Endothelial cell of umbilical vein (primary cell): ENCODE results near the gene NAE1. TPM values are rescaled to one million over a fixed set of nuclear protein-coding genes. Genes with fewer than 3 reads are reported as not detected.

Experiments used
- BruUV-seq: library from RNA; stranded (reverse); fragments of 400-500 nt; replicated peaks from 2 replicates; lab custom pipeline; 2021; lab: Mats Ljungman, UMichigan
- CTCF ChIA-PET: fragments of 300-600, 350-600 bp; sonication (Branson Sonifier 250); formaldehyde crosslinking; loops from one replicate; lab custom pipeline; 2021; ENCODE audit warnings: antibody characterized with exemption, inconsistent platforms; lab: Charles Lee
- POLR2A ChIA-PET: fragments of 300-600, 350-600 bp; sonication (Branson Sonifier 250); formaldehyde crosslinking; loops from one replicate; lab custom pipeline; 2021; ENCODE audit warnings: antibody characterized with exemption, inconsistent platforms; lab: Charles Lee
- DNase-seq: peaks from one replicate; pipeline ENCODE4 v3.0.0-alpha.2; 2011; ENCODE audit warnings: low read depth, low spot score
- FAIRE-seq: peaks from 2 replicates; lab custom pipeline; 2011; peaks lifted over from hg19 to GRCh38; lab: Jason Lieb, UNC
- H2AFZ ChIP-seq: 2 replicates; pipeline ENCODE4 v1.6.0; 2012; ENCODE audit warnings: low read depth, low read length, control low read depth, inconsistent platforms
- H3K27ac ChIP-seq: 2 replicates; pipeline ENCODE4 v1.5.1; 2011; ENCODE audit warnings: low read depth, mild to moderate bottlenecking, control low read depth, low read length, moderate library complexity; ENCODE audit not compliant: insufficient read depth
- H3K27me3 ChIP-seq, 2 experiments: 2 replicates each; pipeline versions ENCODE4 v1.6.0 to v1.6.1; 2011; ENCODE audit warnings: low read length in 2 of 2, mixed read lengths in 1 of 2; ENCODE audit not compliant: control insufficient read depth in 2 of 2, insufficient read depth in 2 of 2
- H3K36me3 ChIP-seq, 2 experiments: 2 replicates in 1 of 2; 3 replicates in 1 of 2; pipeline ENCODE4 v1.5.1; 2011; ENCODE audit warnings: low read length in 2 of 2, mild to moderate bottlenecking in 1 of 2, moderate library complexity in 1 of 2; ENCODE audit not compliant: control insufficient read depth in 2 of 2, insufficient read depth in 2 of 2; ENCODE audit errors: extremely low read depth in 1 of 2
- H3K4me1 ChIP-seq: 3 replicates; pipeline ENCODE4 v1.5.1; 2011; ENCODE audit warnings: mild to moderate bottlenecking, low read length; ENCODE audit not compliant: control insufficient read depth, insufficient read depth; ENCODE audit errors: extremely low read depth
- H3K4me2 ChIP-seq: 2 replicates; pipeline ENCODE4 v1.6.1; 2011; ENCODE audit warnings: low read length, control low read depth, mixed read lengths; ENCODE audit not compliant: insufficient read depth
- H3K4me3 ChIP-seq, 3 experiments: fragments of 200-600 bp in 1 of 3; sonication (generic), shearing (Covaris generic) in 1 of 3; replicated peaks in 1 of 3; 2 replicates each; pipeline ENCODE4 v1.5.1; 2011 to 2016; ENCODE audit warnings: control low read depth in 3 of 3, low read length in 3 of 3, mild to moderate bottlenecking in 2 of 3, inconsistent platforms in 1 of 3, low read depth in 1 of 3, moderate library complexity in 1 of 3; ENCODE audit not compliant: insufficient read depth in 1 of 3
- H3K79me2 ChIP-seq: 2 replicates; pipeline ENCODE4 v1.6.0; 2012; ENCODE audit warnings: low read length, inconsistent platforms; ENCODE audit not compliant: control insufficient read depth, insufficient read depth
- H3K9ac ChIP-seq: replicated peaks from 2 replicates; pipeline ENCODE3; 2011; ENCODE audit warnings: low read length, control low read depth; ENCODE audit not compliant: insufficient read depth; ENCODE audit errors: extremely low read depth
- H3K9me1 ChIP-seq: replicated peaks from 3 replicates; pipeline ENCODE4 v1.6.0; 2011; ENCODE audit warnings: mild to moderate bottlenecking, low read length; ENCODE audit not compliant: control insufficient read depth, insufficient read depth; ENCODE audit errors: extremely low read depth
- H3K9me3 ChIP-seq: replicated peaks from 2 replicates; pipeline ENCODE4 v1.5.1; 2012; ENCODE audit warnings: low read length, inconsistent platforms; ENCODE audit not compliant: control insufficient read depth, insufficient read depth
- H4K20me1 ChIP-seq: replicated peaks from 2 replicates; pipeline ENCODE3; 2011; ENCODE audit warnings: mild to moderate bottlenecking, low read length; ENCODE audit not compliant: control insufficient read depth, insufficient read depth; ENCODE audit errors: extremely low read depth
- EZH2 ChIP-seq: IDR thresholded peaks from 2 replicates; pipeline ENCODE4 v1.6.1; 2012; ENCODE audit warnings: borderline replicate concordance, low read depth, mild to moderate bottlenecking, moderate library complexity, low read length, inconsistent platforms; ENCODE audit not compliant: severe bottlenecking
- FOS ChIP-seq: IDR thresholded peaks from 2 replicates; pipeline ENCODE4 v1.6.1; 2011; ENCODE audit warnings: mild to moderate bottlenecking, low read length, moderate library complexity, borderline replicate concordance; ENCODE audit not compliant: insufficient read depth
- GATA2 ChIP-seq: IDR thresholded peaks from 2 replicates; pipeline ENCODE4 v1.7.0; 2011; ENCODE audit warnings: low read depth, mild to moderate bottlenecking, moderate library complexity, mixed read lengths, low read length; ENCODE audit not compliant: insufficient read length, insufficient read depth
- MAX ChIP-seq: IDR thresholded peaks from 2 replicates; pipeline ENCODE4 v1.6.1; 2011; ENCODE audit not compliant: insufficient read depth, insufficient read length
- POLR2A ChIP-seq: IDR thresholded peaks from 2 replicates; pipeline ENCODE4 v1.6.1; 2012; ENCODE audit warnings: low read depth, mild to moderate bottlenecking, control low read depth, low read length
- POLR2AphosphoS5 ChIP-seq: IDR thresholded peaks from 2 replicates; pipeline ENCODE4 v1.6.1; 2012; ENCODE audit warnings: low read depth, mild to moderate bottlenecking, control low read depth, low read length, moderate library complexity; ENCODE audit not compliant: insufficient read depth
- dilution Hi-C: fragments of 300-500 bp; cut with MboI; formaldehyde crosslinking; loops from one replicate; pipeline ENCODE4 v1.15.0; 2019; ENCODE audit warnings: low sequenced_read_pairs; ENCODE audit not compliant: extremely low pct_ligation_motif_present
- intact Hi-C: fragments of 100-400 bp; cut with micrococcal nuclease; formaldehyde crosslinking; loops from one replicate; pipeline ENCODE4 v1.10.0; 2022
- polyA plus RNA-seq, 4 experiments: library from polyadenylated mRNA; depleted of rRNA in 3 of 4; stranded (reverse) in 3 of 4; unstranded in 1 of 4; fragments of >200 nt; gene quantifications; 2 replicates each; pipeline versions ENCODE4 v1.2.1 to v1.2.3, GENCODE V29; 2011 to 2012; ENCODE audit warnings: missing spikeins in 1 of 4
- total RNA-seq: library from RNA; stranded (reverse); gene quantifications from 2 replicates; pipeline ENCODE4 v1.2.3, GENCODE V29; 2021
- TF ChIP-seq, protein P1 (sequence below), 2 donors: IDR thresholded peaks; 1 replicate in 1 of 2; 2 replicates in 1 of 2; pipeline ENCODE4 v1.5.1; 2011; ENCODE audit warnings: low read length in 2 of 2, mild to moderate bottlenecking in 2 of 2, moderate library complexity in 2 of 2, control low read depth in 1 of 2, inconsistent platforms in 1 of 2, low read depth in 1 of 2; ENCODE audit not compliant: insufficient read depth in 1 of 2; ENCODE audit errors: extremely low read depth in 1 of 2

Gene NAE1
- total and polyA plus RNA-seq, 2 donors (not counting 3 experiments of a cell fraction or from before 2014, with no cell fraction given), result 23.6 to 64.3 TPM

DNA sequence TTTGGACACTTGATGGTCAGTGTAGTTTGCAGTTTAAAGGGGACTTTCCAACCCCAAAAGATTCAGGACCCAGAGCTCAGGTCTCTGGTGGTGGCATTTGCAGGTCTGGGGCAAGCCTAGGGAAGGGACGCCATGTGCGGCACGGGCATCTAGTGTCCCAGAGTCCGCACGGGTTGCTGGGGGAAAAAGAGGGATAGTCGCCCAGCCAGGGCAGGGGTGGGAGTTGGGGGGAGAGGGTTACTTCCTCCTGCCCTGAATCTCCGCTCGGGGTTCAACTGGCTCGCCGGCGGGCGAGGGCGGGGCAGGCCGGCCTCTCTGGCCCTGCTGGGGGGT is 13.2 kb upstream of the NAE1 start:
- Histone ChIP-seq H3K9ac (no peak overlapping the region), H3K36me3 (no peaks in the 10 kb centered on the region), H3K4me1 (peaks cover 2% of the 10 kb centered on the region), H4K20me1 (no peaks in the 10 kb centered on the region), H3K27ac (no peak overlapping the region), H3K79me2 (no peaks in the 10 kb centered on the region), H3K9me1 (no peaks in the 10 kb centered on the region), H3K9me3 (no peaks in the 10 kb centered on the region), H2AFZ (no peak overlapping the region), H3K27me3 (peaks cover 47 to 50% of the 10 kb centered on the region in 2 experiments), H3K4me2 (no peak overlapping the region), H3K4me3 (no peak overlapping the region)
- CTCF ChIA-PET, result interaction anchor here (0.6 to 3.5 kb wide), 5 partner anchors 14 to 179 kb away, joined by 3 to 36 read pairs (median 3); partner anchors contain the start of gene NAE1
- intact Hi-C loops (no loop called here), dilution Hi-C loops (no loop called here)
- BruUV-seq, result no TSS peak
- TF ChIP-seq MAX, result no peak
- no peak for TF ChIP-seq EZH2
- TF ChIP-seq FOS, result no peak
- TF ChIP-seq POLR2AphosphoS5, result no peak
- TF ChIP-seq, protein P1, sequence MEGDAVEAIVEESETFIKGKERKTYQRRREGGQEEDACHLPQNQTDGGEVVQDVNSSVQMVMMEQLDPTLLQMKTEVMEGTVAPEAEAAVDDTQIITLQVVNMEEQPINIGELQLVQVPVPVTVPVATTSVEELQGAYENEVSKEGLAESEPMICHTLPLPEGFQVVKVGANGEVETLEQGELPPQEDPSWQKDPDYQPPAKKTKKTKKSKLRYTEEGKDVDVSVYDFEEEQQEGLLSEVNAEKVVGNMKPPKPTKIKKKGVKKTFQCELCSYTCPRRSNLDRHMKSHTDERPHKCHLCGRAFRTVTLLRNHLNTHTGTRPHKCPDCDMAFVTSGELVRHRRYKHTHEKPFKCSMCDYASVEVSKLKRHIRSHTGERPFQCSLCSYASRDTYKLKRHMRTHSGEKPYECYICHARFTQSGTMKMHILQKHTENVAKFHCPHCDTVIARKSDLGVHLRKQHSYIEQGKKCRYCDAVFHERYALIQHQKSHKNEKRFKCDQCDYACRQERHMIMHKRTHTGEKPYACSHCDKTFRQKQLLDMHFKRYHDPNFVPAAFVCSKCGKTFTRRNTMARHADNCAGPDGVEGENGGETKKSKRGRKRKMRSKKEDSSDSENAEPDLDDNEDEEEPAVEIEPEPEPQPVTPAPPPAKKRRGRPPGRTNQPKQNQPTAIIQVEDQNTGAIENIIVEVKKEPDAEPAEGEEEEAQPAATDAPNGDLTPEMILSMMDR (IDR thresholded peaks at IDR 0.05; ENCODE audit: extremely low read depth in 1 of 2, insufficient read depth in 1 of 2, low read depth in 1 of 2, low read length in 2 of 2), result no peak
- no peak for TF ChIP-seq POLR2A
- TF ChIP-seq GATA2, result no peak
- DNase-seq (no peak), FAIRE-seq (no peak)
- POLR2A ChIA-PET, result no interaction called here
